H9 (cell line): ENCODE measurements around the gene MICA. TPM values are rescaled to one million over a fixed set of nuclear protein-coding genes. Genes with fewer than 3 reads are reported as not detected.

Source experiments
- DNase-seq: peaks from one replicate; pipeline ENCODE4 v3.0.0-alpha.2; 2017
- H2AFZ ChIP-seq: one replicate; pipeline ENCODE4 v1.6.1; 2013; ENCODE audit warnings: mild to moderate bottlenecking, low read length, control low read depth, moderate library complexity
- H2AK5ac ChIP-seq: 2 replicates; pipeline ENCODE4 v1.6.1; 2013; ENCODE audit warnings: low read length, control low read depth, mixed read lengths; ENCODE audit not compliant: insufficient read length
- H2BK120ac ChIP-seq: one replicate; pipeline ENCODE4 v1.6.1; 2013; ENCODE audit warnings: low read depth, mild to moderate bottlenecking, low read length, control low read depth, inconsistent platforms; ENCODE audit not compliant: poor library complexity, severe bottlenecking
- H2BK12ac ChIP-seq: 2 replicates; pipeline ENCODE4 v1.6.1; 2013; ENCODE audit warnings: low read length, control low read depth, mixed read lengths, low read depth; ENCODE audit not compliant: insufficient read length
- H2BK15ac ChIP-seq: 2 replicates; pipeline ENCODE4 v1.6.1; 2013; ENCODE audit warnings: low read depth, low read length, control low read depth
- H2BK20ac ChIP-seq: one replicate; pipeline ENCODE4 v1.6.1; 2013; ENCODE audit warnings: low read depth, mild to moderate bottlenecking, low read length, control low read depth, inconsistent platforms; ENCODE audit not compliant: poor library complexity, severe bottlenecking
- H2BK5ac ChIP-seq: 2 replicates; pipeline ENCODE4 v1.6.1; 2013; ENCODE audit warnings: low read length, control low read depth, mixed read lengths; ENCODE audit not compliant: insufficient read length
- H3K14ac ChIP-seq: 2 replicates; pipeline ENCODE4 v1.6.1; 2013; ENCODE audit warnings: low read length, control low read depth; ENCODE audit not compliant: insufficient read depth
- H3K18ac ChIP-seq: 2 replicates; pipeline ENCODE4 v1.6.1; 2013; ENCODE audit warnings: low read depth, mild to moderate bottlenecking, mixed read lengths, low read length, control low read depth; ENCODE audit not compliant: insufficient read length
- H3K23ac ChIP-seq: 2 replicates; pipeline ENCODE4 v1.6.1; 2013; ENCODE audit warnings: low read length, control low read depth, mixed read lengths, low read depth; ENCODE audit not compliant: insufficient read length
- H3K23me2 ChIP-seq: 2 replicates; pipeline ENCODE4 v1.6.1; 2013; ENCODE audit warnings: low read depth, mild to moderate bottlenecking, mixed read lengths, low read length, control low read depth; ENCODE audit not compliant: insufficient read length, poor library complexity, severe bottlenecking
- H3K27ac ChIP-seq: 2 replicates; pipeline ENCODE4 v1.5.1; 2013; ENCODE audit warnings: low read length, control low read depth, mixed read lengths, low read depth; ENCODE audit not compliant: insufficient read length
- H3K27me3 ChIP-seq: 2 replicates; pipeline ENCODE4 v1.6.1; 2013; ENCODE audit warnings: low read length, control low read depth, inconsistent platforms; ENCODE audit not compliant: insufficient read depth
- H3K4ac ChIP-seq: 2 replicates; pipeline ENCODE4 v1.6.1; 2013; ENCODE audit warnings: low read depth, mild to moderate bottlenecking, control low read depth, inconsistent platforms, low read length, moderate library complexity
- H3K4me1 ChIP-seq: 2 replicates; pipeline ENCODE4 v1.6.1; 2013; ENCODE audit warnings: low read length, control low read depth, inconsistent platforms; ENCODE audit not compliant: insufficient read depth
- H3K4me2 ChIP-seq: 2 replicates; pipeline ENCODE4 v1.6.1; 2013; ENCODE audit warnings: low read length, control low read depth, mixed read lengths; ENCODE audit not compliant: insufficient read length, insufficient read depth
- H3K56ac ChIP-seq: 2 replicates; pipeline ENCODE4 v1.6.1; 2013; ENCODE audit warnings: low read depth, mild to moderate bottlenecking, mixed read lengths, low read length, control low read depth; ENCODE audit not compliant: insufficient read length
- H3K79me1 ChIP-seq: 2 replicates; pipeline ENCODE4 v1.6.1; 2013; ENCODE audit warnings: low read depth, mild to moderate bottlenecking, moderate library complexity, low read length, control low read depth, inconsistent platforms; ENCODE audit not compliant: insufficient read depth, poor library complexity, severe bottlenecking
- H3K79me2 ChIP-seq: 2 replicates; pipeline ENCODE4 v1.6.1; 2013; ENCODE audit warnings: low read length, control low read depth, inconsistent platforms; ENCODE audit not compliant: insufficient read depth
- H3K9ac ChIP-seq: 2 replicates; pipeline ENCODE4 v1.6.1; 2013; ENCODE audit warnings: low read length, control low read depth, mixed read lengths; ENCODE audit not compliant: insufficient read length; ENCODE audit errors: extremely low read depth
- H3K9me3 ChIP-seq: one replicate; pipeline ENCODE4 v1.6.1; 2013; ENCODE audit warnings: low read depth, low read length, inconsistent platforms; ENCODE audit not compliant: control insufficient read depth
- H3T11ph ChIP-seq: one replicate; pipeline ENCODE4 v1.6.1; 2013; ENCODE audit warnings: mild to moderate bottlenecking, low read length, control low read depth, inconsistent platforms
- H4K20me1 ChIP-seq: one replicate; pipeline ENCODE4 v1.6.1; 2013; ENCODE audit not compliant: control insufficient read depth, insufficient read length, insufficient read depth
- H4K5ac ChIP-seq: 2 replicates; pipeline ENCODE4 v1.6.1; 2013; ENCODE audit warnings: low read depth, mild to moderate bottlenecking, mixed read lengths, low read length, control low read depth; ENCODE audit not compliant: insufficient read length
- H4K8ac ChIP-seq: replicated peaks from 2 replicates; pipeline ENCODE4 v1.6.1; 2013; ENCODE audit warnings: low read length, control low read depth, mixed read lengths, low read depth; ENCODE audit not compliant: insufficient read length
- H4K91ac ChIP-seq: 2 replicates; pipeline ENCODE4 v1.6.1; 2013; ENCODE audit warnings: low read depth, mild to moderate bottlenecking, moderate library complexity, mixed read lengths, low read length, control low read depth; ENCODE audit not compliant: insufficient read length
- H3K27ac Mint-ChIP-seq, 3 experiments: 2 replicates in 2 of 3; 3 replicates in 1 of 3; pipeline ENCODE4 v1.8.0; 2020 to 2021; ENCODE audit warnings: mixed read lengths in 3 of 3, mild to moderate bottlenecking in 1 of 3, moderate library complexity in 1 of 3
- H3K27me3 Mint-ChIP-seq: 2 replicates; pipeline ENCODE4 v1.8.0; 2021; ENCODE audit warnings: low read depth, mild to moderate bottlenecking, moderate library complexity, mixed read lengths
- H3K36me3 Mint-ChIP-seq, 3 experiments: 2 replicates in 2 of 3; 3 replicates in 1 of 3; pipeline ENCODE4 v1.8.0; 2020 to 2021; ENCODE audit warnings: low read depth in 3 of 3, mixed read lengths in 3 of 3; ENCODE audit not compliant: insufficient read depth in 1 of 3
- H3K4me1 Mint-ChIP-seq, 2 experiments: 2 replicates each; pipeline ENCODE4 v1.8.0; 2020; ENCODE audit warnings: mixed read lengths in 2 of 2
- H3K4me3 Mint-ChIP-seq, 2 experiments: 2 replicates in 1 of 2; 3 replicates in 1 of 2; pipeline ENCODE4 v1.8.0; 2020 to 2021; ENCODE audit warnings: mild to moderate bottlenecking in 2 of 2, mixed read lengths in 2 of 2, moderate library complexity in 1 of 2
- H3K9me3 Mint-ChIP-seq, 2 experiments: 2 replicates in 1 of 2; 3 replicates in 1 of 2; pipeline ENCODE4 v1.8.0; 2020; ENCODE audit warnings: mild to moderate bottlenecking in 2 of 2, mixed read lengths in 2 of 2, moderate library complexity in 1 of 2
- WGBS: extraction: QIAGEN DNeasy Blood & Tissue Kit; methylation state at CpG from one replicate; pipeline ENCODE4 v1.1.7; 2013; ENCODE audit warnings: missing lambda C conversion rate, low lambda C conversion rate, mixed read lengths; ENCODE audit not compliant: insufficient read length; ENCODE audit errors: extremely low coverage; 5-methylcytosine and 5-hydroxymethylcytosine counted together
- total RNA-seq: library from RNA; stranded (reverse); gene quantifications from 2 replicates; pipeline ENCODE4 v1.2.1, GENCODE V29; 2021
- TF ChIP-seq, protein P1 (sequence below): fragments of 200-600 bp; sonication (generic); conservative IDR thresholded peaks from 3 replicates; pipeline ENCODE4 v1.8.0; 2021; ENCODE audit warnings: antibody characterized with exemption, mild to moderate bottlenecking

Gene MICA
- total RNA-seq, 1 experiment from 2014 or later = 8.5 TPM

DNA sequence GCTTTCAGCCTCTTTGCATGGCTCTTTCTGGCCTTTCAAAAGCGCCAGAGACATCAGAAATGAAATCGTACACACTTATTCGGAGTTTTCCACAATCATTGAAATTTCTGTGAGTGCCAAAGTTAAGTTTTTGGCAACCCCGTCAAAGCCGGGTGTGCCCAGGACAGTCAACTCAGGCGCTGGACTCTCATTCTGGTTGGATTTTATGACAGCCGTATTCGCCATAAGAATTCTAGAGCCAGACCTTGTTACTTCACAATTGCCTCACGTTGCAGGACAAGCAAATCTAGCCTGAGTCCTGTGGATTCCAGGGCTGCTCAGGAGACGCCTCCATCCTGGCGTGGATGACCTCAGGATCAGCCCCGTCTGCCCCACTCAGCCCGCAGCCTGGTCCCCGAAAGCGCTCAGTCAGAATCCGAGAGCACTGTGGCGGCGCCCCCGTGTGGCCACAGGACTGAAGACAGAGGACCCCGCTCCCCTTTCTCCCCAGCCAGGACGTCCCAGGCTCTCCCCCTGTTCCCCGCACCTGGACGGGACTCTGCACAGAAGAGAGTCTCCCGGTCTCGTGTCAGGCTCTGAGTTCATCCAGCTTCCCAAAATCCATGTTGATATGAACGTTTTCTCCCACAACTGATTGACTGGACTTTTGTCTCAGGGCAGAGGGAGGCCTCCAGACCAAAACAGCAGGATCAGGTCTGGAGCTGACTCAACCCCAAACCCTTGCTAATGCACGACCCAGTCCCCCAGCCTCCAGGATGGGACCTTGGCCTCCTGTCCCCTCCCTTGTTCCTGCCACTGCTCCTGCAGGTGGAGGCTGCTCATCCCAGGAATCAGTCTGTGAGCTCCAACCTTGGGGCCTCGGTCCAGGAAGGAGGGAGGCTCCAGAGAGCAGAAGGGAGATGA is 38.2 kb downstream of the MICA start:
- Histone ChIP-seq H3K23ac (no peak overlapping the region), H4K20me1 (no peaks in the 10 kb centered on the region), H4K91ac (no peak overlapping the region), H2BK12ac (no peak overlapping the region), H3K18ac (no peak overlapping the region), H2AK5ac (no peak overlapping the region), H3K4me1 (no peaks in the 10 kb centered on the region), H3K56ac (no peak overlapping the region), H2BK120ac (no peak overlapping the region), H3K9ac (no peak overlapping the region), H3K4ac (no peak overlapping the region), H2BK5ac (no peak overlapping the region), H3K27me3 (no peaks in the 10 kb centered on the region; the same call in 1 of the 2 replicates), H2AFZ (no peak overlapping the region), H3K4me2 (peak overlapping the region; percentile 31), H4K5ac (no peak overlapping the region), H3K27ac (no peak overlapping the region), H3K9me3 (peaks cover 18% of the 10 kb centered on the region), H4K8ac (no peak overlapping the region), H3K79me1 (no peaks in the 10 kb centered on the region), H2BK15ac (no peak overlapping the region), H3K14ac (no peak overlapping the region), H3K23me2 (no peaks in the 10 kb centered on the region), H2BK20ac (no peak overlapping the region), H3T11ph (no peak overlapping the region), H3K79me2 (no peaks in the 10 kb centered on the region)
- H3K9me3 Mint-ChIP-seq = peaks cover 27 to 28% of the 10 kb centered on the region in 2 experiments
- H3K4me1 Mint-ChIP-seq = peaks cover 11 to 17% of the 10 kb centered on the region in 2 experiments
- TF ChIP-seq, protein P1, sequence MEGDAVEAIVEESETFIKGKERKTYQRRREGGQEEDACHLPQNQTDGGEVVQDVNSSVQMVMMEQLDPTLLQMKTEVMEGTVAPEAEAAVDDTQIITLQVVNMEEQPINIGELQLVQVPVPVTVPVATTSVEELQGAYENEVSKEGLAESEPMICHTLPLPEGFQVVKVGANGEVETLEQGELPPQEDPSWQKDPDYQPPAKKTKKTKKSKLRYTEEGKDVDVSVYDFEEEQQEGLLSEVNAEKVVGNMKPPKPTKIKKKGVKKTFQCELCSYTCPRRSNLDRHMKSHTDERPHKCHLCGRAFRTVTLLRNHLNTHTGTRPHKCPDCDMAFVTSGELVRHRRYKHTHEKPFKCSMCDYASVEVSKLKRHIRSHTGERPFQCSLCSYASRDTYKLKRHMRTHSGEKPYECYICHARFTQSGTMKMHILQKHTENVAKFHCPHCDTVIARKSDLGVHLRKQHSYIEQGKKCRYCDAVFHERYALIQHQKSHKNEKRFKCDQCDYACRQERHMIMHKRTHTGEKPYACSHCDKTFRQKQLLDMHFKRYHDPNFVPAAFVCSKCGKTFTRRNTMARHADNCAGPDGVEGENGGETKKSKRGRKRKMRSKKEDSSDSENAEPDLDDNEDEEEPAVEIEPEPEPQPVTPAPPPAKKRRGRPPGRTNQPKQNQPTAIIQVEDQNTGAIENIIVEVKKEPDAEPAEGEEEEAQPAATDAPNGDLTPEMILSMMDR = peak; percentile 90
- no peak overlapping the region for H3K27ac Mint-ChIP-seq
- DNase-seq = peak; percentile 87
- peaks cover 11 to 18% (median 17%) of the 10 kb centered on the region in 3 experiments for H3K36me3 Mint-ChIP-seq
- no CpG with 5 or more reads among the region's 28 CpGs for WGBS
- peaks cover 51% of the 10 kb centered on the region for H3K27me3 Mint-ChIP-seq
- H3K4me3 Mint-ChIP-seq = peak overlapping the region in 1 of 2 experiments; percentile 53; a peak in 2 of 5 replicates
